ENCODE data around the gene HIPK3.

- TF ChIP-seq CTCF (IDR thresholded peaks at IDR 0.05; ENCODE audit: low read depth, low read length) (no peak), MYC (IDR thresholded peaks at IDR 0.05; ENCODE audit: low read depth, low read length) (no peak), MAX (IDR thresholded peaks at IDR 0.05; ENCODE audit: low read depth, low read length) (no peak), POLR2A (IDR thresholded peaks at IDR 0.05; ENCODE audit: extremely low read depth, insufficient read length) (no peak)
Measured at GRCh38 chr11:33387581-33387980, 130.4 kb downstream of the HIPK3 start.

Measured in NB4 (cell line).